ENCODE measurements around the gene KCNIP3.
"Not testable (repeated sequence)": the region's sequence is repeated elsewhere in the genome, so short reads cannot be mapped to it uniquely, and the experiment has no call there.

Gene KCNIP3

DNA sequence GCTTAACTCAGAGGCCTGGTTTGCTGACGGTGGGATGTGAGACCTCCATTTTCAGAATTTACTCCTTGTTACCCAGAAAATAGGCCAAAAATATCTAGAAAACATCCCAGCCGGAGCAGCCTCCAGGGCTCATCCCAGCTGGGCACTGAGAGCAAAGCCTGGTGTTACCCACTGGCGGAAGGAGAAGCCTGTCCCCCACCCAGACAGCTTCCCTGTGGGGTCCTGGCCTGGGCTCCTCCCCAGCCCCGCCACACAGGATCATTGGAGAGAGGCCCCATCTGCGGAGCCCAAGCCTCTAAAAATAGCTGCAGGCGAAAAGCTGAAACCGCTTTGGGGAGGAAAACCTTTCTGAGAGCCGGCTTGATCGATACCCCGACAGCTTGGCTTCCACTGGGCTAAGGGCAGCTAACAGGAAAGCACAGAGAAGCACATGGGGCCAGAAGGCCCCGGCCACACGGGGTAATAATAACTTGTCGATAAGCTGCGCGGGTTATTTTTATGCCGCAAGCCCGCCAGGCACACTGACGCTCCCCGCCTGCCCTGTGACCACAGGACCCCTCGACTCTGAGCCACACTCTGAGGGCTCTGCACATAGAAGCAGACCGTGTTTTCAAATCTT lies 78.5 kb downstream of the KCNIP3 start:
- no peak overlapping the region for H3K4me2 ChIP-seq (ENCODE audit: low read length)
- H2AFZ ChIP-seq (ENCODE audit: low read depth, low read length), result no peak overlapping the region
- H3K4me1 ChIP-seq (ENCODE audit: low read length), result peaks cover 6% of the 10 kb centered on the region; the same call in 1 of the 2 replicates
- H3K9ac ChIP-seq (ENCODE audit: low read length), result no peak overlapping the region
- no peaks in the 10 kb centered on the region for H3K36me3 ChIP-seq (replicated peaks; ENCODE audit: low read depth, low read length)
- H3K4me3 ChIP-seq (ENCODE audit: low read length), result no peak overlapping the region
- no peaks in the 10 kb centered on the region for H3K79me2 ChIP-seq (ENCODE audit: low read length)
- TF ChIP-seq, protein P1, sequence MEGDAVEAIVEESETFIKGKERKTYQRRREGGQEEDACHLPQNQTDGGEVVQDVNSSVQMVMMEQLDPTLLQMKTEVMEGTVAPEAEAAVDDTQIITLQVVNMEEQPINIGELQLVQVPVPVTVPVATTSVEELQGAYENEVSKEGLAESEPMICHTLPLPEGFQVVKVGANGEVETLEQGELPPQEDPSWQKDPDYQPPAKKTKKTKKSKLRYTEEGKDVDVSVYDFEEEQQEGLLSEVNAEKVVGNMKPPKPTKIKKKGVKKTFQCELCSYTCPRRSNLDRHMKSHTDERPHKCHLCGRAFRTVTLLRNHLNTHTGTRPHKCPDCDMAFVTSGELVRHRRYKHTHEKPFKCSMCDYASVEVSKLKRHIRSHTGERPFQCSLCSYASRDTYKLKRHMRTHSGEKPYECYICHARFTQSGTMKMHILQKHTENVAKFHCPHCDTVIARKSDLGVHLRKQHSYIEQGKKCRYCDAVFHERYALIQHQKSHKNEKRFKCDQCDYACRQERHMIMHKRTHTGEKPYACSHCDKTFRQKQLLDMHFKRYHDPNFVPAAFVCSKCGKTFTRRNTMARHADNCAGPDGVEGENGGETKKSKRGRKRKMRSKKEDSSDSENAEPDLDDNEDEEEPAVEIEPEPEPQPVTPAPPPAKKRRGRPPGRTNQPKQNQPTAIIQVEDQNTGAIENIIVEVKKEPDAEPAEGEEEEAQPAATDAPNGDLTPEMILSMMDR (IDR thresholded peaks at IDR 0.05; ENCODE audit: low read depth, low read length), result no peak
- no peak for TF ChIP-seq EZH2phosphoT487 (IDR thresholded peaks at IDR 0.05; ENCODE audit: low read depth)
- no peaks in the 10 kb centered on the region for H3K27me3 ChIP-seq (ENCODE audit: low read depth, low read length)
- H4K20me1 ChIP-seq (ENCODE audit: insufficient read depth, low read length), result no peaks in the 10 kb centered on the region
- H3K27ac ChIP-seq (ENCODE audit: low read length), result no peak overlapping the region
- H3K9me3 ChIP-seq (ENCODE audit: insufficient read depth, low read length), result no peaks in the 10 kb centered on the region

DNA sequence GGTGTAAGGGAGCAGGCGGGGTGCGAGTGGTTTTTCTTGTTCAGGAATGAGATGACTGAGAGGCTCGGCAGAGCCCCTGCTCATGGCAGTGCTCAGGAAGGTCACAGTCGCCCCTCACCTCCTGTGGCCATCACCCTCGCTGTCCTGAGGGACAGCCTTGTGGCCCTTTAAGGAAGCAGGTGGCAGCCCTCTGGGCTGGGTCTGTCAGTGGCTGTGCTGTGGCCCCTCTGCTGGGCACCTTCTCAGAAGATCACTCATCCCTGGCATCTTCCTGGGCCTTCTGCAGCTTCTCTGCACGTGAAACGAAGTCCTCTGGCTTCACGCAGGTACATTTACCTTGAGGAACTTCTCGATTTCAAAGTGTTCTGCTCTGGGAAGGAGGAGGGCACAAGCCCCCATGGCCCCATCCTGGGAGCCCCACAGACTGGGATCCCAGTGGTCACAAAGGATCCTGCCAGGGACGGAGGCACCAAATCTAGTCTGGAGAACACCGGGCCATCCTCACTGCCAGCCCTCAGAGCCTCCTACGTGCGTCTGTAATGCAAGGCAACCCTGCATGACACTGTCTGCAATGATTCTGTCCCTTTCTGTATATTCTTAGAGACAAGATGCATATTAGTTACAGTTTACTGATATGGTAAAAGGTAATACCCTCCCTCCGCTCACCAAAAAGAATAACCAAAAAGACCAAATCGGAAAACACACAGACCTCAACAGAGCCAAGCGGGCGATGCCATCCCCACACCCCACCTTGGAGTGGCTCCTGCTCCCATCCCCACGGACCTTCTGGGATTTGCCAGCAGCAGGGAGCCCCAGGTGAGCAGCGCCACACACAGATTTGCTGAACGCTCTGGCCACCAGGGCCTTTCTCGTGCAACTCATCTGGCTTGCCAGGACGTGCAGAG lies 79.4 kb downstream of the KCNIP3 start:
- no peak overlapping the region for H2AFZ ChIP-seq (ENCODE audit: low read depth, low read length)
- H3K79me2 ChIP-seq (ENCODE audit: low read length), result no peaks in the 10 kb centered on the region
- no peaks in the 10 kb centered on the region for H3K9me3 ChIP-seq (ENCODE audit: insufficient read depth, low read length)
- H3K27ac ChIP-seq (ENCODE audit: low read length), result no peak overlapping the region
- no peaks in the 10 kb centered on the region for H3K27me3 ChIP-seq (ENCODE audit: low read depth, low read length)
- peaks cover 6% of the 10 kb centered on the region; the same call in 1 of the 2 replicates for H3K4me1 ChIP-seq (ENCODE audit: low read length)
- no peak overlapping the region for H3K4me3 ChIP-seq (ENCODE audit: low read length)
- H3K36me3 ChIP-seq (replicated peaks; ENCODE audit: low read depth, low read length), result no peaks in the 10 kb centered on the region
- H3K9ac ChIP-seq (ENCODE audit: low read length), result no peak overlapping the region
- no peaks in the 10 kb centered on the region for H4K20me1 ChIP-seq (ENCODE audit: insufficient read depth, low read length)
- TF ChIP-seq, protein P1 (IDR thresholded peaks at IDR 0.05; ENCODE audit: low read depth, low read length), result no peak
- TF ChIP-seq EZH2phosphoT487 (IDR thresholded peaks at IDR 0.05; ENCODE audit: low read depth), result no peak
- no peak overlapping the region for H3K4me2 ChIP-seq (ENCODE audit: low read length)

DNA sequence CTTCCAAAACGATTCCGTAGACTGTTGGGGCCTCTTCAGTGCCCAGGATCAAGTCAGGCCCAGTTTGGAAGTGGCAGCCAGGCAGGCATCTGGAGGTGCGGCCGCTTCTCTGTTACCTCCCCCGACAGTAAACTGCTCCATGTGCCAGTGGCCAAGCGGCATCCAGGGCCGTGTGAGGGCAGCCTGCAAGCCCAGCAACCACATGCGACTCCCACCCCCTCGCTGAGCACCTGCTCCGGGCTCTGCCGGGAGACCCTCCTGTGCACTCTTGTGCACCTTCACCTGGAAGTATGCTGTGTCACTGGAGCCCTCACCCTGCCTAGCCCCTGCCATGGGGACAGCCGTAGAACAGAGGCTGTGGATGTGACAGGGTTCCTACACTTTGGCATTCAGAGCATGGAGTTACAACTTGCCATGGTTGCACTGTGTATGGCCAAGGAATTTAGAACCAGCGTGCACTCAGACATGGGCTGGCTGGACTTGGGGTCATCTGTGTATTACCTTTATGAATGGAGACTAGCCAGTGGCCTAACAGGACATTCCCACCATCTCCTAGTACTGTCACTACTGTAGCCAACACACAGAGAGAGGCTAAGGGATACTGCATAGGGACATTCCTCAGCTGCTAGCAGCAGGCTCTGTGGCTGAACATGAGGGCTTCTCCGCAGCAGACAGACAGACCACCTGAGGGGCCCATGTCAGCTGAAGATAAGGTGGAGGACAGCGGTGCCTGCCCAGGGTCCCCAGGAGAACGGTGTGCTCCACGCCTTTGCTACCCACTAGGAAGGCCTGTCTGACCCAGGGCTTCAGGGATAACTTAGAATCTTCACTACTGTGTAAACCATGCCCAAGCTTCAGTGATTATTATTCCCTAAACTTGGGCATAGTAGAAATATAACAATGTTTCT lies 80.3 kb downstream of the KCNIP3 start:
- no peaks in the 10 kb centered on the region for H3K79me2 ChIP-seq (ENCODE audit: low read length)
- no peaks in the 10 kb centered on the region for H4K20me1 ChIP-seq (ENCODE audit: insufficient read depth, low read length)
- no peak overlapping the region for H3K4me2 ChIP-seq (ENCODE audit: low read length)
- no peaks in the 10 kb centered on the region for H3K9me3 ChIP-seq (ENCODE audit: insufficient read depth, low read length)
- no peaks in the 10 kb centered on the region for H3K36me3 ChIP-seq (replicated peaks; ENCODE audit: low read depth, low read length)
- H3K4me3 ChIP-seq (ENCODE audit: low read length), result no peak overlapping the region
- no peaks in the 10 kb centered on the region for H3K27me3 ChIP-seq (ENCODE audit: low read depth, low read length)
- peaks cover 6% of the 10 kb centered on the region; the same call in 1 of the 2 replicates for H3K4me1 ChIP-seq (ENCODE audit: low read length)
- no peak overlapping the region for H3K9ac ChIP-seq (ENCODE audit: low read length)
- TF ChIP-seq, protein P1 (IDR thresholded peaks at IDR 0.05; ENCODE audit: low read depth, low read length), result no peak
- TF ChIP-seq EZH2phosphoT487 (IDR thresholded peaks at IDR 0.05; ENCODE audit: low read depth), result no peak
- H3K27ac ChIP-seq (ENCODE audit: low read length), result no peak overlapping the region
- H2AFZ ChIP-seq (ENCODE audit: low read depth, low read length), result no peak overlapping the region

DNA sequence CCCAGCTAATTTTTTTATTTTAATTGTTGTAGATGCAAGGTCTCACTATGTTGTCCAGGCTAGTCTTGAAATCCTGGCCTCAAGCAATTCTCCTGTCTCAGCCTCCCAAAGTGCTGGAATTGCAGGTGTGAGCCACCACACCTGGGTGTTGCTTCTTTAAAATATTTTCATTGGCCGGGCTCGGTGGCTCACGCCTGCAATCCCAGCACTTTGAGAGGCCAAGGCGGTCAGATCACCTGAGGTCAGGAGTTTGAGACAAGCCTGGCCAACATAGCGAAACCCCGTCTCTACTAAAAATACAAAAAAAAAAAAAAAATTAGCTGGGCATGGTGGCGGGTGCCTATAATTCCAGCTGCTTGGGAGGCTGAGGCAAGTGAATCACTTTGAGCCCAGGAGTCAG lies 81.1 kb downstream of the KCNIP3 start:
- not testable (repeated sequence) for H3K36me3 ChIP-seq (replicated peaks; ENCODE audit: low read depth, low read length); H3K9me3 ChIP-seq (ENCODE audit: insufficient read depth, low read length); H2AFZ ChIP-seq (ENCODE audit: low read depth, low read length); H3K27me3 ChIP-seq (ENCODE audit: low read depth, low read length); H3K9ac ChIP-seq (ENCODE audit: low read length); H4K20me1 ChIP-seq (ENCODE audit: insufficient read depth, low read length); H3K79me2 ChIP-seq (ENCODE audit: low read length); H3K4me2 ChIP-seq (ENCODE audit: low read length); H3K4me1 ChIP-seq (ENCODE audit: low read length); H3K4me3 ChIP-seq (ENCODE audit: low read length); H3K27ac ChIP-seq (ENCODE audit: low read length)
